Measurements from ENCODE around the gene UBE2H. TPM values are rescaled to one million over a fixed set of nuclear protein-coding genes. Genes with fewer than 3 reads are reported as not detected.
"Not testable (repeated sequence)": the region's sequence is repeated elsewhere in the genome, so short reads cannot be mapped to it uniquely, and the experiment has no call there.

The UBE2H gene
- total RNA-seq, 1 donor from 2014 or later: 114 TPM

- H3F3A ChIP-seq (ENCODE audit: low read depth): peaks cover 44% of the 10 kb centered on the region
- H3K4me1 ChIP-seq: peaks cover 37% of the 10 kb centered on the region
- no peak overlapping the region for H3K9ac ChIP-seq
- no peak overlapping the region for H3K4me3 Mint-ChIP-seq
- H3K36me3 Mint-ChIP-seq: peaks cover 1% of the 10 kb centered on the region
- no peaks in the 10 kb centered on the region for H3K79me2 ChIP-seq (ENCODE audit: low read depth)
- H3K4me2 ChIP-seq: no peak overlapping the region
- H3K36me3 ChIP-seq: no peaks in the 10 kb centered on the region
- H3K4me3 ChIP-seq: no peak overlapping the region
- peaks cover 42% of the 10 kb centered on the region for H3K4me1 Mint-ChIP-seq
- H3K27ac ChIP-seq: no peak overlapping the region
- H2AFZ ChIP-seq (replicated peaks): no peak overlapping the region
- H3K27ac Mint-ChIP-seq: peak overlapping the region; percentile 78
- H3K9me3 ChIP-seq (ENCODE audit: low read depth): no peaks in the 10 kb centered on the region
- peaks cover 10% of the 10 kb centered on the region for H3K27me3 Mint-ChIP-seq (ENCODE audit: insufficient read depth, low read depth)
- H3K9me3 Mint-ChIP-seq: no peaks in the 10 kb centered on the region
- H4K20me1 ChIP-seq (ENCODE audit: low read depth): peaks cover 29% of the 10 kb centered on the region
- no peak for DNase-seq (ENCODE audit: low spot score)
- TF ChIP-seq EZH2phosphoT487 (IDR thresholded peaks at IDR 0.05): no peak
- no peak for TF ChIP-seq CTCF (IDR thresholded peaks at IDR 0.05)
- no peak for TF ChIP-seq EZH2 (IDR thresholded peaks at IDR 0.05)
- no peaks in the 10 kb centered on the region for H3K27me3 ChIP-seq
Measured at GRCh38 chr7:129828078-129828762, 124.5 kb downstream of the UBE2H start.

DNA sequence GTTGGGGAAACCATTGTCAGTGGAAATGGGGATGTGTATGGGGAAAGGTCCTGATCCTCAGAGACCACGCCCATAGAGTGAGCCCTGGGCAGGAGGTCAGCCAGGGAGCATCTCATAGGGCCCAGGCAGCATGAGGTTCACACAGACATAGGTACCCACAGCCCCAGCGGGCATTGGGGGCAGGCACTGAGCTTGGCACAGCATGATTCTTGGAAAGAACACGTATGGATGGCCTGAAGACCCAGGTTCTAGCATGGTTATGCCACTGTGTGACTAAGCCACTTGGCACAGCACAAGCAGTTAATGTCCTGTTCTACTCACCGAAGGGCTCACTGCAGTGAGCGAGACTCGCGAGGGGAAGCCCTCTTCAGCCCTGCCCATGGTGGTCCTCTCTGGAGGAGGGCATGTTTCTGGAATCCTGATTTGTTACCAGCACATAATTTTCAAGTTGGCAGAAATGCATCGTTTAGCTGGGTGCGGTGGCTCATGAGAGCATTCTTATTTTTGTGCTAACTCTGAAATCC, 125.2 kb downstream of the UBE2H start:
- no peak for DNase-seq (ENCODE audit: low spot score)
- Histone ChIP-seq H3F3A (ENCODE audit: low read depth) (peaks cover 44% of the 10 kb centered on the region), H3K9me3 (ENCODE audit: low read depth) (no peaks in the 10 kb centered on the region), H3K27me3 (no peaks in the 10 kb centered on the region), H3K27ac (no peak overlapping the region), H3K4me2 (no peak overlapping the region), H3K79me2 (ENCODE audit: low read depth) (no peaks in the 10 kb centered on the region), H4K20me1 (ENCODE audit: low read depth) (peaks cover 25% of the 10 kb centered on the region), H3K4me3 (no peak overlapping the region), H2AFZ (replicated peaks) (no peak overlapping the region), H3K4me1 (peaks cover 37% of the 10 kb centered on the region), H3K9ac (no peak overlapping the region), H3K36me3 (no peaks in the 10 kb centered on the region)
- no peak for TF ChIP-seq CTCF (IDR thresholded peaks at IDR 0.05)
- TF ChIP-seq EZH2phosphoT487 (IDR thresholded peaks at IDR 0.05): no peak
- no peak for TF ChIP-seq EZH2 (IDR thresholded peaks at IDR 0.05)
- Mint-ChIP-seq H3K27me3 (ENCODE audit: insufficient read depth, low read depth) (peaks cover 10% of the 10 kb centered on the region), H3K9me3 (no peaks in the 10 kb centered on the region), H3K4me3 (peak overlapping the region; percentile 38), H3K4me1 (peaks cover 41% of the 10 kb centered on the region), H3K36me3 (no peaks in the 10 kb centered on the region), H3K27ac (no peak overlapping the region)

- H3K36me3 ChIP-seq; H3K27me3 ChIP-seq; DNase-seq (ENCODE audit: low spot score); H3K9me3 Mint-ChIP-seq; H3K27ac Mint-ChIP-seq; H3K9me3 ChIP-seq (ENCODE audit: low read depth); H3K36me3 Mint-ChIP-seq; H2AFZ ChIP-seq (replicated peaks); H3K9ac ChIP-seq; H3K79me2 ChIP-seq (ENCODE audit: low read depth); H3K4me2 ChIP-seq; H3K27ac ChIP-seq; H3K4me3 ChIP-seq: not testable (repeated sequence)
- Histone ChIP-seq H3K4me1 (peaks cover 34% of the 10 kb centered on the region), H3F3A (ENCODE audit: low read depth) (peaks cover 42% of the 10 kb centered on the region), H4K20me1 (ENCODE audit: low read depth) (peaks cover 18% of the 10 kb centered on the region)
- Mint-ChIP-seq H3K4me1 (peaks cover 37% of the 10 kb centered on the region), H3K4me3 (peak overlapping the region; percentile 66), H3K27me3 (ENCODE audit: insufficient read depth, low read depth) (peaks cover 10% of the 10 kb centered on the region)
Measured at GRCh38 chr7:129826895-129827294, 125.9 kb downstream of the UBE2H start.

Data from neural progenitor cell (in vitro differentiated cells).